NK-92 (cell line): ENCODE data around the gene CARD19.

Source experiments
- DNase-seq: peaks from one replicate; lab custom pipeline; 2025; ENCODE audit not compliant: unreplicated experiment; lab: John Stamatoyannopoulos, UW

Gene CARD19

DNA sequence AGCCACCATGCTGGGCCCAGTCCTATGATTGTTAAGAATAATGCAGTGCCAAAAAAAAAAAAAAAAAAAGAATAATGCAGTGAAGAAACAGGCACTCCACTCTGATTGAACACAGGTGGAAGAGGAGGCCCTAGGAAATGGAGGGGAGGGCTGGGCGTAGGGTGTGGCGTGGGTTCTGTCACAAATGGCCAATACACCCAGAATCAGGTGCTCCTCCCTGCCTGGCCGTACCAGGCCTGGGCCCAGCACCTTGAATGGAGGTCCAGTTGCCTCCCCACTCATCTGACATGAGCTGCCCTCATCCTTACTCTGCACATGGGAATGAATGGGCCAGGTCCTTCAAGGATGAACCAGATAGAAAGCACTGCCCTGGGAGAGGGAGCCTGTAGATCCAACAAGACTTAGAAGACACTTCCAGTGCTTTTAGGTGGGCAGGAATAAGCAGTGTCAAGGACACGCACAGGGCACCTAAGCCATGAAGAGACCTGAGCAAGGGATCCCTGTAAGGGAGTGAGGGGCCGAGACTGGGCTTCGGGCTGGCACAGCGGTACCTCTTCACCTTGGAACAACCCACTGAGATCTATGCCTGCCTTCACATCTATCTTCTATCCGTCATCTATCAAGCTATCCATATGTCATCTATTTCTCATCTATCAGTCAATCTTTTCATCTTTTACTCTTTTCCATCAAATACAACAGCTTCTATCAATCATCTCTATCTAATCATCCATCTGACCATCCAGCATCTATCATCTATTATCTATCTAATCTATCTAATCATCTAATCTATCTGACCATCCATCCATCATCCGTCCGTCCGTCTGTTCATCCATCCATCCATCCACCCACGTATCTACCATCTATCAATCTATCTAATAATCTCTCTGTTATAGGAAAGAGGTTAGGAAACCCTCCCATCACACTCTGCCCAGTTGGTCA lies 22.2 kb downstream of the CARD19 start:
- DNase-seq = no peak

- DNase-seq = no peak
Observed at GRCh38 chr9:93118863-93119702, 23.1 kb downstream of the CARD19 start.

DNA sequence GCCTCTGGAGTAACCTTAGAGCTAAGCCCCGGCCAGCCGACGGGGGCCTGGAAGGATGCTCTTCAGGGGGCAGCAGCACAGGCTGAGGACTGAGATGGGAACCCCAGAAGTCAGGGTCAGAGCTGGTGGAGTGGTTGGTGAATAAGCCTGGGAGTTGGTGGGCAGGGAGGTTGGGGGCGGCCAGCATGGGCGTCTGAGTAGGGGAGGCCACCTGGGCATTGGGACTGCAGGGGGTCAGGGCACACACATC lies 23.6 kb downstream of the CARD19 start:
- DNase-seq = no peak

DNA sequence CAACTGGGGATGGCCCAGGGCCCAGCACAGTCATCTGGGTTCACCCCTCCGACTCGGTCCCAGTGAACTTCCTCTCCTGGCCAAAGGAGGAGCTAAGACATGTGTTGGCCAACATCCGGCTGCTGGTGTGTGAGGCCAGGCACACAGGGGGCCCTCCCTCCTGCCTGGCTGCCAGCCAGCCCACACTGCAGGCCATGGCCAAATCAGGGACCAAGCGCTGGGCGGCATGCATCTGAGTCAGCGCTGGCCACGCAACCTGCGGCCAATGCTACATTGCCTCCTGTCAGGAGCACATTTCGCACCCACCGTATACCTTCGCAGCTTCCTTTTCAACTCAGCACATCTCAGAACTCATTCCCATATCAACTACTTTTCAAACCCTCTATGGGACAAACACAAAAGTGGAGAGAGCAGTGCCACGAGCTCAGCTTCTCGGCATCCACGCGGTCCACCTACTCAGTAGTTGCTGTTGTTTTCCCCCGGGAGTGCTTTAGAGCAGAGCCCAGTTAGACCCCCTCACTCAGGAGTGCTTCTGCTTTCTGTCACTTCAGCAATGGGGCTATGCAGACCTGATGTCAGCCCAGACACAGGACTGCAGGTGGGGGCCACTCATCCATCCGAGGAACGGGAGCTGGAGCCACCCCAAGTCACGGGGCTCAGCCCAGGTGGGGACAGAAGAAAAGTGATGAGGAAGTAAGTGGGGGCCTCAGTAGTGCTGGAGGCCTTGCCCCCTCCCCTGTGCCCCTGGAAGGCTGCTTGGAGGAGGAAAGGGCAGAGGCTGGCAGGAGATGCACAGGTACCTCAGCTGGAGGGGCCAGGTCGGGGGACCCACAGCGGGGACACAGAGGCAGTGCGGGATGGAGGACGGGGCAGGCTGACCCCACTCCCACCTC lies 24.2 kb downstream of the CARD19 start:
- DNase-seq = no peak

- DNase-seq = no peak
Observed at GRCh38 chr9:93120846-93121315, 24.9 kb downstream of the CARD19 start.

DNA sequence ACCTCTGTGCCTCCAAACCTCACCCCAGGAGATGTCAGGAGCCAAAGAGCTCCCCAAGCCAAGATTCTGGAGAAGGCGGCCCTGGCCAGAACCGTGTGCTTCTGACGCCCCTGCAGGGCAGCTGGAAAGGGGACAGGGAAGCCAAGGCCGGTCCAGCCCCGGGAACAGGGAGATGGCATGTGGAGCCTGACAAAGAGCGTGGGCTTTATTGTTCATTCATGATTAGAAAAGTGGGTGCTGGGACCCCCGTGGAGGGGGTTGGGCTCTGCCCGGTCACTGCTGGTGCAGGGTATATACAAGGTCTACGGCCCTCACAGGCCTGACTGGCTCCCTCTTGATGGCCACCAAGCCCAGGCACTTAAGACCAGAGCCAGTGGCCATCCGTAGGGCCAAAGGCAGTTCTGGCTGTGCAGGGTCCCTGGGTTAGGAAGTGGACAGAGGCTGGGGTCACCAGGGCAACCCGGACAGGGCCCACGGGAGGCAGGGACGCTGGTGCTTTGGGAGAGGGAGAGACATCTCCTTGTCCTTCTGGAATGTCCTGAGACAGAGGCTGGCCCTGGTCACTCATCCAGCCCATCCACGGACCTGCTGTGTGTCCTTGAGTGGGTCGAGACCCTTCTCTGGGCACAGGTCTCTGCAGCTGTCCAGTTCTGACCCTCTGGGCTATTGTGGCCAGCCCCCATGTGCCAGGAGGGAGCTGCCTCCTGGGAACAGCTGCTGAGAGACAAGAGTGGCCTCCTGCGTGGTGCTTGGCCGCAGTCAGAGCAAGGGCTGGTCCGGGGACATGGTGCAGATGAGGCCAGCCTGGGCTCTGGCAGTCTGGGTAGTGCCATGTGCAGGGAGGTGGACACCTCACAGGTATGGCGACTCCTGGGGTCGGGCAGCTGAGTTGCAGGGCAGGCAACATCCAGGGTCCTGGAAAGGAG lies 25.6 kb downstream of the CARD19 start:
- DNase-seq = no peak

DNA sequence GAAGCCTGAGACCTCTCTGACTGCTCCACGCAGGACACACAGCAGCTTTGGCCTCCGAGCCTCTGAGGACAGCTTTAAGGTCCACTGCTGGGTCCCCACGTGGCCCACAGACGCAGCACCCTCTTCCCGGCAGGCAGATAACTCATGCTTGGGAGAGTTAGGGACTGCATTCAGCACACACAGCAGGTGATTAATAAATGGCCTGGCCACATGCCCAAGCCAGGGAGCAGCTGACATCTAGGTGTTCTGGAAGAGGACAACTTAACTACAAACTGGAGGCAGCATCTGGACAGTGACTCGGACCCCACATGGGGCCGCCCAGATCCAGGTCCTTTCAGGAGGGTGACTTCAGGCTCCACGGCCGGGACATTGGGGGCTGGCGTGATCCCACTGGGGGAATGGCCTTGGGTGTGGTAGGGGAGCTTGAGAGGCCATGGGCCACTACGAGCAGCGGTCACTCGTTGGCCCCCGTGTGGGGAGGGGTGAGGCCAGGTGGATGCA lies 26.8 kb downstream of the CARD19 start:
- no peak for DNase-seq

DNA sequence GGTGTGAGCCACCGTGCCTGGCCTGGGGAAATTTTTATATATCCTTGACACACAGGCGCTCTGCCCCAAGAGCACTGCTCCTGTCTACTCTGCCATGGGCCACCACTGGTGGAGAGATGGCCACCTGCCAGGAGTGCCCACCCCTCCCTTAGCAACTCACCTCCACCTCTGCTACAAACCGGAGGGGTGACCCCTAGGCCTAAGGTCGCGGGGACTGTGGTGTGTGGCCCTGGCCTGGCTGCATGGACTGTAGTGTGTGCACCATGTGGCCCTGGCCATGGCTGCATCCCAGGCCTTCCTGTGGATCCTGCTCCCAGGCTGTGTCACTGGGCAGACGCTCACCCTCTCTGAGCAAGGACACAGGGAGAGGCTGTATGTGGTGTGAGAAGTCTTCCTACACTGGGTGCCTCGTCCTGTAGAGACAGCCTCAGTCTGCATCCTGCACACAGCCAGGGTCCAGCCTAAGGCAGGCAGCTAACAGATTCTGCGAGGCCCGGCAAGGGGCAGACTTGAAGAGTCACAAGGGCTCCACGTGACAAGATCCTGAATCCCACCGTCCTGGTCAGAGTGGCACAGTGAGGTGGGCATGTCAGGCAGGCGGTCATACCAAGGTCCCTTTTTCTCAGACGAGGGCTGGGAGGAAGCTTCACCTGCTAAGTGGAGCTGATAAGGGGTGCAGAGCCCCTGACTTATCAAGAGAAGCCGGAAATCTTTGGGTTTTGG lies 27.7 kb downstream of the CARD19 start:
- DNase-seq = no peak

DNA sequence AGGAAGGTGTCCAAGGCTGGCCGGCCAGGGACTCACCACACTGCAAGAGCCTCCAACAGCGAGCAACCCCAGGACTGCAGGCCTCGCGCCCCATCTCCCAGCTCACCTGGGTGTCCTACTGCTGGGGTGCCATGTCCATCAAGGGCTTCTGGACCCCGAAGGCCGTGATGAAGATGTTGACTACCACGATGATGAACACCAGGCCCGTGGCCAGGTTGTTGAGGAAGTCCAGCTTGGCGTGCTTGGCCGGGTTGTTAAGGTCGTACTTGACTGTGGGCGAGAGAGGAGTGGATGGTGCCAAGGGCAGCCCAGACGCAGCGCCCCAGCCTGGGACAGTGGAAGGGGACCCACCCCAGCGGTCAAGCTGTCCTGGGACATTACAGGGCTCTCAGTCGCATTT lies 28.8 kb downstream of the CARD19 start:
- no peak for DNase-seq

GRCh38 chr9:93125331-93125894 lies 29.4 kb downstream of the CARD19 start:
- no peak for DNase-seq

DNA sequence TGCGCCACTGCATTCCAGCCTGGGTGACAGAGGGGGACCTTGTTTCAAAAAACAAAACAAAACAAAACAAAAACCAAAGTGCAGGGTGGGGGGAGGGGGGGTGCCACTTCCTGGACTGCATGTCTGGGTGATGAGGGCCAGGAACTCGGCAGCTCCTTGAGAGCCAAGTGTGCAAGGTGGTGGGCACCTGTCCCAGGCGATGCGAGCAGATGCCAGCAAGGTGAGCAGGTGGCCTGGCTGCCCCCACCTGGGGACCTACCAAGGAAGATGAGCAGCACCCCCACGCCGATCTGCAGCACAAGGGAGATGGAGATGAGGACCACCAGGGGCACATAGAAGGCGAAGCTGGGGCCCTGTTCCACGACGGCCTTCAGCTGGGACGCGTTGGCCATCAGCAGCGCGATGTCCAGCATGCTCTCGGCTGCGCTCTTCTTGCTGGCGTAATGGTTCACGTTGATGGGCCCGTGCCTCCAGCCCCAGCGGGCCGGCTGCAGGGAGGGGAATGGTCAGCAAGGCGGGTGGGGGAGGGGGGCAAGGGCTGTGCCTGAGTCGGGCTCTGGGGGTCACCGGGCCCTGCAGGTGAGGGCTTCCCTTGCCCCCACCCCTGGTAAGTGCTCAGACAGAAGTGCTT lies 30.2 kb downstream of the CARD19 start:
- DNase-seq = no peak

- DNase-seq = no peak
Observed at GRCh38 chr9:93126825-93127368, 30.9 kb downstream of the CARD19 start.

DNA sequence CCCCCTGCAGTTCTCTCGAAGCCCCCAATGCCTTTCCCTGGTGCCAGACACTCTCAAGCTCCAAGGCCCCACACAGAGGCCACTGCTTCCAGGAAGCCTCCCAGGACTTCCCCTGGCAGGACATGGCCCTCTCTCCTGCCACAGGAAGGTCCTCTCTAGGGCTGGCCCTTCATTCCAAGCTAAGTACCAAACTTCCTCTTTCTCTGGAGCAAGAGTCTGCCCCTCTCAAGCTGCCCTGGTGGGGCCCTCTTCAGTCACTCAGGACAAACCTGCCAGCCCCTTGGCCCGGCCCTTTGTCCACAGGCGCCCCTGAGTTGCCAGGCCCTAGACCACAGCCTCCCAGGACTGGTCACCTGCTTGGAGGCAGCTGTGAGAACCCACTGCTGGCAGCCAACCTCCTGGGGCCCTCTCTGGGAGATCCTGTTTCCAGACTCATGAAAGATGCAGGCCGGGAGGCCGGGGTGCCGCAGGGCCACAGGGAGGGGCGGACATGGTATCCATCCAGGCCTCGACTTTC lies 31.4 kb downstream of the CARD19 start:
- DNase-seq = no peak

GRCh38 chr9:93128011-93128714 lies 32.1 kb downstream of the CARD19 start:
- DNase-seq = no peak

DNA sequence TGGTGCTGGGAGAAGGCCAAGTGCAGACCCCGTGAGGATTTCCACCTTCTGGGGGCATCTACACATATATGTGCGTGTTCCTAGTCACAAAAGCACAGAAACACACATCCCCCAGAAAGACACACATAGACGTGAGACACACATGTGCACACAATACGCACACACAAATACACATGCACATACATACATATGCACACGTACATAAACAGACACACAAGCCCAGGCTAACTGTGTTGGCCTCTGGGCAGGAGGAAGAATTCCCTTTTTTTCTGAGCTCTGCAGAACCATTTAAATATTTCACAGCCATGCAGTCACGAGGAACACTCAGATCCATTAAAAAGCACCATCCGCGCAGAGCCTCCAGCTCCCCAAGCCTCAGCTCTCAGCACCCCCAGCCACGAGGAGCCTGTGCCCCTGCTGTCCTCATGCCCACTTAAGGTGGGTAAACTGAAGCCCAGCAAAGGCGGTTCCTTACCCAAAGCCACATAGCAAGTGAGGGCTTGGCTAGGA lies 32.8 kb downstream of the CARD19 start:
- DNase-seq = no peak

- DNase-seq = no peak
Observed at GRCh38 chr9:93129286-93129685, 33.3 kb downstream of the CARD19 start.
